ENCODE measurements around the gene PACSIN2.
"Not testable (repeated sequence)": the region's sequence is repeated elsewhere in the genome, so short reads cannot be mapped to it uniquely, and the experiment has no call there.

The PACSIN2 gene

GRCh38 chr22:43012390-43012789 is 2.6 kb downstream of the PACSIN2 start:
- DNase-seq (ENCODE audit: extremely low read depth in 1 of 2, low read depth in 1 of 2) = no peak

- no peak for DNase-seq (ENCODE audit: extremely low read depth in 1 of 2, low read depth in 1 of 2)
These were observed 3.9 kb downstream of the PACSIN2 start for GRCh38 chr22:43011079-43011478.

- DNase-seq (ENCODE audit: extremely low read depth in 1 of 2, low read depth in 1 of 2) = no peak
These were observed 5.5 kb downstream of the PACSIN2 start for GRCh38 chr22:43009444-43009843.

DNA sequence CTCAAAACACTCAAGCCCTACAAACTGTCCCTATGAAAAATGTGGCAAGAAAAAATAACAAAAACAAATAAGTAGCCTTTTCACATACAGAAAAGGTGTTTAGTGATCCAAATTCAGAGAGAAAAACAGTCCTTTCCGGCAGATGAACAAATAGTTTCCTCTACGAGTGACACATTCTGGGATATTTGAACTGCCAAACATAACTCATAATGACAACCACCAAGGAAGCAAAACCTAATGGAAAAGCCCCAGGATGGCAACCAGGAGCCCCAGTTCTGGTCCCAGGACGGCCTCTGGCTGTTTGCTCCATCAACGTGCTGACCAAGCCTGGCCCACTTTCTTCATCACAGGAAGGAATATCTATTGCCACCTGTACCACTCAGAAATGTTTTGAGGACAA is 6.0 kb downstream of the PACSIN2 start:
- DNase-seq (ENCODE audit: extremely low read depth in 1 of 2, low read depth in 1 of 2) = no peak

DNA sequence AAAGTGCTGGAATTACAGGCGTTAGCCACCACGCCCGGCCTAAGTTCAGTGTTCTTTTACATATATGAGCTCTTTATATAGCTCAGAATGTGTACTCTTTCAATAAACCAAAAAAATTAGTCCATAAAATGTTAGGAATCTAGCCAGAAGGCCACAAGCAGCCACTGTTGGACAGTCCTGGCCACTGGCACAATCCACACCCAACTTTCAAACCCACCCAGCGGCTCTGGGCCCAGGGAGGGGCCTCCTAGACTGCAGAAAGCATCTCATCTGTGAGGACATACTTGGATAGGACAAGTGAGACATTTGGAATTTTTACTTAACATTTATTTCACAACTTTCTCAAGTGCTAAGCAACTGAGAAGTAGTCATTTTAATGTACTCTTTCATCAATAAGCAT is 6.4 kb downstream of the PACSIN2 start:
- no peak for DNase-seq (ENCODE audit: extremely low read depth in 1 of 2, low read depth in 1 of 2)

DNA sequence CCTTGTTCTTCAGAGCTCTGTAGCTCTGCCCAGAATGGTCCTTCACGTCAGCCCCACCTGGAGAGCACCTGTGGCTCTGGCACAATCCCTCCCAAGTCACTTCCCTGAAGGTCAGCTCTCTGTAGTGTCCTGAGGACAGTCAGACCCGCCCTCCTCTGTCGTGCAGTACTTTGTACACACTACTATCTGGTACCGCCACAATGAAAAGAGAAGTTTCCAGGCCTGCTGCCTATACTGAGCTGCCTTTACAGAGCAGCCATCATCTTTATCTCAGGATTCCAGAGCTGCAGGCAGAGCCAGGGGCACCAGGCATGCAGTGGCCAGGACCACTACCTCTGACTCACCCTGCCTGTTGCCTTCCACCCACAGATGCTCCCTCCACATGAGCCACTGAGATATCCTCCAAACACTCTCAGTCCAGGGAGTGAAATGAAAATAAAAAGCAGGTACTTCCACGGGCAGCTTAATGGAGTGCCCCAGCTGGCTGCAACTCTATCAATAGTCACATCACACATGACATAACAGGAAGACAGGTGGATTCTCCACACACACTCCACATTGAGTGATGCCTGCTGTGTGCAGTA is 7.3 kb downstream of the PACSIN2 start:
- DNase-seq (ENCODE audit: extremely low read depth in 1 of 2, low read depth in 1 of 2) = no peak

DNA sequence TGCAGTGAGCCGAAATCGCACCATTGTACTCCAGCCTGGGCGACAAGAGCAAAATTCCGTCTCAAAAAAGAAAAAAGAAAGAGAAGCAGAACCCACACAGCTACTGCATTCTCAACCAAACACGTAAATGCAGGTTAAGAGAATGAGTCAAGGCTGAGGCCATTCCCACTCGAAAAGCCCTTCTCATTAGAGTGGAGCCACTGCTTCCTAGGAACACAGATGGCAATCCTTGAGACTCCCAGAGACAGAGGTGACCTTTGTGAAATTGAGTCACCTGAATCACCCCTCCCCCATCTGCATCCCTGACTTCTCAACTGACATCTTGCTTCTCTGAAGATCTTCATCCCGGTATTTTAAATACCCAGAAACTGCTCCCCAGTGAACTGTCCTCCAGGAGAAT is 8.2 kb downstream of the PACSIN2 start:
- no peak for DNase-seq (ENCODE audit: extremely low read depth in 1 of 2, low read depth in 1 of 2)

DNA sequence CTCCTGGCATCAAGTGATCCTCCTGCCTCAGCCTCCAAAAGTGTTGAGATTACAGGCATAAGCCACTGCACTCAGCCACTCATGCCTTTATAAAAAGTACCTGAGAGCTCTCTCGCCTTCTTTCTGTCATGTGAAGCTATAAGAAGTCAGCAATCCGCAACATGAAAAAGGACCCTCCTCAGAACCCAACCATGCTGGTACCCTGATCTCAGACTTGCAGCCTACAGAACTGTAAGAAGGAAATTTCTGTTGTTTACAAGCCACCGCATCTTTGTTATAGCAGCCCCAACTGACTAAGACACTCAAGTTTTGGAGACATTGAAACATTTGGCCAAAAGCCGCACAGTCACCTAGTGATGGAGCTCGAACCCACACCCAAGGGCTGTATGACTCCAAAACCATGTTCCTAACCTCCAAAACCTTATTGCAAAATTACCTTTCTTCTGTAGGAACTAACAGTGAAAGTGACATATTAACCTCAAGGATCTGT is 8.9 kb downstream of the PACSIN2 start:
- no peak for DNase-seq (ENCODE audit: extremely low read depth in 1 of 2, low read depth in 1 of 2)

DNA sequence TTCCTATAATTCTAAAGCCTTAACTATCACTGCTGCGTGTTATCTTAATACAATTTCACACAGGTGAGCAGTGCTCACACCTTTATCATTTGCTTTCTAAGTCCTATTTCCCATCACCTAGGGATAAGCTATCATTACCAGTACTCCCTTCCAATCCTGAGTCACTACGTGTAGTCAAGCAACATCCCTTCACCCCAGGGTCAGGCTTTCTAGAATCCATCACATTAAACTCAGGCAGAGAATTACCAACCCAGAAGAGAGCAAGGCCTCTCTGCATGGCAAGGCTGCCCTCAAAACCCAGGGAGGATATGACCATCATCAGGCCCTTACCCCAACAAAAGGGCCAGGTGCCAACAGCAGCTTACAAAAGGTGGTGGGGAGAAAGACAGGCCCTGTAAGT is 9.8 kb downstream of the PACSIN2 start:
- DNase-seq (ENCODE audit: extremely low read depth in 1 of 2, low read depth in 1 of 2) = no peak

- no peak for DNase-seq (ENCODE audit: extremely low read depth in 1 of 2, low read depth in 1 of 2)
These were observed 10.4 kb downstream of the PACSIN2 start for GRCh38 chr22:43004362-43005035.

DNA sequence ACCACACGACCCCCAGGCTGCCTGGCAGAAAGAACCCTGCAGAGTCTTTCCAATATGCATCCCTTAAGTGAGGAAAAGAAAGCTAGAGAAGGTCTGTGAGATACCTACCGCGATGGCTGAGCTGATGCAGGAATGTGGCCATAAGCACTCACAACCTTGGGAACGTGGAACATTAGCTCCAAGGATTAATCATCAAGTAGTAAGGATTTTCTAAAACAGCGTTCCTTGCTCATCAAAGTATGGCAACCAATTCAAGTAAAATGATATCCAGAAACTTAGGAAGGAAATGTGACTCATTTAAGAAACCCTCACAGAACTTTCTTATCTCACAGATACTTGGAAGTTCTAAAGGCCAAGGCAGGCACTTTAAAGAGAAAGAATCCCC is 12.8 kb downstream of the PACSIN2 start:
- DNase-seq (ENCODE audit: extremely low read depth in 1 of 2, low read depth in 1 of 2) = no peak

- DNase-seq (ENCODE audit: extremely low read depth in 1 of 2, low read depth in 1 of 2) = no peak
These were observed 13.4 kb downstream of the PACSIN2 start for GRCh38 chr22:43001271-43002201.

DNA sequence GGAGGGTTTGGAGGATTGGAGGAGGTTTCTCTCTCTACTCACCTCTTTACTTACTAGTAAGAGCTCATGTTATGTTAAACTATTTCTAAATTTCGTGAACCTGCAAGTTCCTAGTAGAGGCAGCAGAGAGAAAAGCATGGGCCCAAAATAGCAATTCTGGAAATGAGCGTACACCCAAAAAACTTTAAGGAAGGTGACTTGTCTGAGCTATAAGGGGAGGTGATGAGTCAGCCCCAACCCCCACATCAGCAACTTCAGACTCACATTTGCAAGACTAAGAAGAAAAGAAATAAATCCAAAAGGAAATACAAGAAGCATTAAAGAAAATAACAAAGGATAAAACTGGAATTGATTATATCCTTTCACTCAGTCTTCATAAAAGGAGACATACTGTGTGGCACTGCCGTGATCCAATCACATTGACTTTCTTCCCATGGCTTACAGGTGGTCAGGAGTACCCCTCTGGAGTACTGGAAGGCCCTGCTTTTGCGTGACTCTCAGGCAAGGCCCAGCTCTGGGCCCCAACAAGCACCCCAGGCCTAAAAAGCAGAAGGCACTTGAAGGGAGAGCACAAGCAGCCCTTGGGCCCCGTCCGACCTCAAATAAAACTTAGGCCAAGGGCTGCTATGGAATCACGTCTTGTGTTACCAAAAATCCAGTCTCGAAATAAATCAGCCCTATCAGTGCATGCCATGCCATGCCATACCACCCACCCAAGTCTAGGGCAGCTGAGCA is 14.3 kb downstream of the PACSIN2 start:
- no peak for DNase-seq (ENCODE audit: extremely low read depth in 1 of 2, low read depth in 1 of 2)

DNA sequence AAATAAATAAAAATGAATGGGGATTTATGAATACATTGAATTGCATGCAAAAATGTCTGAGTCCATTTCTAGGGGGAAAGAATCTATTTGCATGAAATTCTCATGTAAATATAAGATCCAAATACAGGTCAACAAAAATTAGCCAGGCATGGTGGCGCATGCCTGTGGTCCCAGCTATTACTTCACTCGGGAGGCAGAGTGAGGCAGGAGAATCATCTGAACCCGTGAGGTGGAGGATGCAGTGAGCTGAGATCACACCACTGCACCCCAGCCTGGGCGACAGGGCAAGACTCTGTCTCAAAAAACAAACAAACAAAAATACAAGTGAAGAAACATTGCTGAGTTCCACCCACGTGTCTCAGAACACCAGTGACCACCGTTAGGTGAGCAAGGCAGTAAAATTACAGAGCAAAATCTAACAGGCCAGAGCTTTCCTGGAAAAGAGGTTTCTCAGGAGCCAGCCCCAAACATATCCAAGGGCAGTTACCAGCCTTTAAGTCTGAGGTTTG is 17.3 kb downstream of the PACSIN2 start:
- DNase-seq (ENCODE audit: extremely low read depth in 1 of 2, low read depth in 1 of 2) = no peak

- DNase-seq (ENCODE audit: extremely low read depth in 1 of 2, low read depth in 1 of 2) = no peak
These were observed 18.1 kb downstream of the PACSIN2 start for GRCh38 chr22:42996646-42997365.

GRCh38 chr22:42995654-42996053 is 19.3 kb downstream of the PACSIN2 start:
- not testable (repeated sequence) for DNase-seq (ENCODE audit: extremely low read depth in 1 of 2, low read depth in 1 of 2)

GRCh38 chr22:42994917-42995562 is 19.9 kb downstream of the PACSIN2 start:
- DNase-seq (ENCODE audit: extremely low read depth in 1 of 2, low read depth in 1 of 2) = no peak

DNA sequence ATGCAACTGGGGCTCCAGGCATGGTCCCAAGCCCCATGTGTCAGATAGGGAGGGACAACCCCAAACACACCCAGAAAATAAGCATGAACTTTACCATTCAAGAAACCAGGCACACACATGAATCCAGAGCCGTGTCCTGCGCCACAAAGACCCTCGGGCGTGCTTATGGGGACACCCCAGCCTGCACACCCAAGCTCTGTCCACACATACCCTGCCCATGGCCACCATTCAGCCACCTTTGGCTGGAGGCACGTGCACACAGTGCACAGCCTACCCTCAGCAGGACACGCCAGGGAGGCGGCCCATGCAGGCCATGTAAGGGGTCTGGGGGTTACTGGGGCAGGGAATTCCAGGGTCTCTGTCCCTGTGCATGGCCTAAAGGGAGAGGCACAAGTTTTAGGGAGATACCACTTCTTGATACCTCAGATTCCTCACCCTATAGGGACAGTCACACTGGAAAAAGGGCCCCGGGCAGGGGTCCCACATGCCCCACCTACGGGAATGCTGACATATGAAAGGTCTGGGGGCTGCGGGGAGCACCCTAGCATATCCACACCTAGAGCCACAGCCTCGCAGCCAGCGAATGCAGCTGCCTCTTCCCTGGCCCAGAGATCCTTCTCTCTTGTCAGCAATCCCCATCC is 20.6 kb downstream of the PACSIN2 start:
- no peak for DNase-seq (ENCODE audit: extremely low read depth in 1 of 2, low read depth in 1 of 2)

GRCh38 chr22:42993651-42994275 is 21.2 kb downstream of the PACSIN2 start:
- no peak for DNase-seq (ENCODE audit: extremely low read depth in 1 of 2, low read depth in 1 of 2)
